ENCODE data around the gene GORASP1.
A peak's percentile ranks its signal among the peaks of the same experiment; 100 is the strongest.
"Not testable (repeated sequence)": the region's sequence is repeated elsewhere in the genome, so short reads cannot be mapped to it uniquely, and the experiment has no call there.

Gene GORASP1

GRCh38 chr3:39062180-39062579, 45.2 kb downstream of the GORASP1 start:
- DNase-seq = no peak

- DNase-seq = not testable (repeated sequence)
Measured at GRCh38 chr3:39061228-39061627, 46.2 kb downstream of the GORASP1 start.

- no peak for DNase-seq
Measured at GRCh38 chr3:39056151-39056550, 51.3 kb downstream of the GORASP1 start.

- DNase-seq = no peak
Measured at GRCh38 chr3:39053696-39054095, 53.7 kb downstream of the GORASP1 start.

- peak; percentile 4 for DNase-seq
Measured at GRCh38 chr3:39052583-39052982, 54.8 kb downstream of the GORASP1 start.

GRCh38 chr3:39051649-39052561, 55.5 kb downstream of the GORASP1 start, which contains the start of the genes SCN11A and WDR48:
SCN11A (minus strand) TSS chr3:39051944; CDS start chr3:38950362, 101,582 bp downstream.
WDR48 (plus strand) TSS chr3:39052016; CDS start chr3:39052026, 10 bp downstream.
- DNase-seq = peak; percentile 93

- peak; percentile 82 for DNase-seq
Measured at GRCh38 chr3:39050029-39050428, 57.4 kb downstream of the GORASP1 start.
